Hepatic stellate cell (primary cell): Measurements from ENCODE around the gene MAML3.

Source experiments
- DNase-seq: peaks from one replicate; pipeline ENCODE4 v3.0.0; 2011; ENCODE audit warnings: low spot score

MAML3 gene

DNA sequence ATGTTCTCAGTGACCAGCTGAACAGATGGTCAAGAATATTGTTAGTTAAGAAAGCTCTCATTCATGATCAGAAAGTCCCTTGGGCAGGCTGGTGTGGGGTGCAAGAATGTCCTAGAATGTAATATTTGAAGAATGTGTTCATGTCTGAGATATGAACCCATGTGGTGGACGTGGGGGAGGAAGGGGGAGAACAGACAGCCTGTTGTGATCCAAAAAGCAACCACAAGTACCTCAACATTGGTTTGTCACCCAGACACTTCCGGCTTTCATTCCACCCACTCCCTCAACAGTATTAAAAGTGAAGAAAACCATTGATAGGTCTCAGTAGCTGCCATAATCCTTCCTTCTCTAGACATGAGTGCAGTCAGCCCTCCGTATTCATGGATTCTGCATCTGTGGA, 82.2 kb downstream of the MAML3 start:
- peak; percentile 72 for DNase-seq

GRCh38 chr4:140070973-140071372, 83.0 kb downstream of the MAML3 start:
- no peak for DNase-seq

DNA sequence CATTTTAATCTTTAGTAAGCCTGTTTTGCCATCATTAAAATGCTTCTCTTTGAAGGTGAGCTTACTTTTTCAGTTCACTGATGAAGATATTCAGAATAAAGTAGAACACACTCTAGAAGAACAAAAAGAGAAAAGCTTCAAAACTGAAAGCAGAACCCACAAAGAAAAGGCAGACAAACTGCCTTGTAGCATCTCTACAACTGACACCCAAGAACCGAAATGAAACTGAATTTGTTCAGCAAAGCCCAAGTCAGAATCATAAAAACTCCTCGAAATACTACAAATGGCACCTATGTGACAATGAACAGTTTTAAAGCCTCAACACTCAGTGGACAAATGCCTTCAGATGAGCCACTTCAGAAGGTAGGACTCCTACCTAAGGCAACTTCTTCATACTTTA, 83.6 kb downstream of the MAML3 start:
- no peak for DNase-seq

- DNase-seq: no peak
Measured at GRCh38 chr4:140069066-140069465, 84.9 kb downstream of the MAML3 start.

- DNase-seq: no peak
Measured at GRCh38 chr4:140068271-140068670, 85.7 kb downstream of the MAML3 start.

- DNase-seq: no peak
Measured at GRCh38 chr4:140066031-140066930, 87.7 kb downstream of the MAML3 start.

- no peak for DNase-seq
Measured at GRCh38 chr4:140065393-140065792, 88.6 kb downstream of the MAML3 start.

GRCh38 chr4:140061659-140062289, 92.2 kb downstream of the MAML3 start:
- no peak for DNase-seq

- no peak for DNase-seq
Measured at GRCh38 chr4:140061194-140061593, 92.8 kb downstream of the MAML3 start.

DNA sequence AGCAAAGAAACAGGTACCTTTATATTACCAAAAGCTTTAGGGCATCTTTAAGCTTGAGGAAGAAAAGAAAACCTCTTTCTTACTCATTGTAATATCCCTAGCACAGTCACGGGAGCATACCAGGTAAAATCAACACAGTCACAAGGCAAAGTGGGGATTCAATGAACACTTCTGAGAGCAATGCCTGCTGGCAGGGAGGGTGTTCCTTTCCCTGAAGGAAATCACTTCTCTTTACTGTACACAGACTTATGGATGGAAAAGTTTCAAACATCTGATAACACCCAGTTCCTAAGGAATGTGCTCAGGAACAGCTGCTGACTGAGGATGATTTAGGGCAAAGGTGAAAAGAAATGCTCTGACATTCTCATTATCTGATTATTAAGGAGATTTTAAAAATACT, 94.8 kb downstream of the MAML3 start:
- DNase-seq: no peak

GRCh38 chr4:140057701-140058100, 96.3 kb downstream of the MAML3 start:
- no peak for DNase-seq

GRCh38 chr4:140056015-140056414, 98.0 kb downstream of the MAML3 start:
- DNase-seq: no peak

DNA sequence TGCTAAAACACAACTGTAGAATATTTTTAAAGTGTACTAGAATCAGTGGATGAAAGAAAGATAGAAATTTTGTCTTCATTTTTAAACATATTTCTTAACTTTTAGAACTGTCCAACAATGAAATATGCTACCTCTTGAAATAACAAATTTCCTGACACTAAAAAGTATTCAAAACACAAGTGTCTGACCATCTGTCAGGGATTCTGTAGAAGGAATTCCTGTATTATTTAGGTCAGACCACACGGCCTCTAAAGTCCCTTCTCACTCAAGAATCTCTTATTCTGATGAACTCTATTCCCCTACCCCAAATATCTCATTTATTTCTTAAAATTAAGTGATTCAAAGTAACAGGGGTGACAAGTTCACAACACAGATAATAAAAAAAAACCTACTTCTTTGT, 99.1 kb downstream of the MAML3 start:
- DNase-seq: no peak

DNA sequence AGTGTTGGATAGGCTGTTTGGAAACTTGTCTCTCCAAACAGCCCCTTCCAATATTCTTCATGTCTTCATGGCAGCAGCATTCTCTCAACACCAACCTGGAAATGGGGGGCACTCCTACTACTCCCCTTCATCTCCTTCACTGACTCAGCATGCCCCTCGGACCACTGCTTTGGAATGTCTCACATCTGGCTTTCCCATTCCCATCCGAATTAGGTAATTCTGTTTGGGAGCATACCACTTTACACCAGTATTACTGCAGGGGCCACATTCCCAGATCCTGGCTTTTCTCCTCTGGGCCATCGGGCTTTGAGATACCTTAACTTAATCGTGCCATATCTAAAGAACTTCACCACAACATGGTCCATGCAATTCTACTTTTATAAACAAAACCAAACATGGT, 100.8 kb downstream of the MAML3 start:
- no peak for DNase-seq

DNA sequence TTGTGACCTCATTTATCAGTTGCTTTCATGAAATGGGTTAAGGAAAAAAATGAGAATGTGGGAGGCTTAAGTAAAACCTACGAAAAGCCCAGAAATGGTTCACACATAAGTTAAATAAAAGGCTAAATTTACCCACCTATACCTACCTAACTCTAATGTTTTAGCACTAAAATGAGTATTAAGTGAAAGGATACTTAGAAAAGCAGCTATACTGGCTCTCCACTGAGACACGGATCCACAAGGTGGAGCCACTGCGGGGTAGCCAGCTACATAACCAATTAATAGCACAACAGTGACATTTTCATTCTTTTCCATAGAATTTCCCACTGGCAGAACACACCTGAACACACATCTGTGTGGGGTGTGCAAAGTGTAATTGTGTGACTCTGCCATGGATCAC, 101.9 kb downstream of the MAML3 start:
- peak; percentile 27 for DNase-seq

- DNase-seq: no peak
Measured at GRCh38 chr4:140049849-140050637, 103.9 kb downstream of the MAML3 start.

DNA sequence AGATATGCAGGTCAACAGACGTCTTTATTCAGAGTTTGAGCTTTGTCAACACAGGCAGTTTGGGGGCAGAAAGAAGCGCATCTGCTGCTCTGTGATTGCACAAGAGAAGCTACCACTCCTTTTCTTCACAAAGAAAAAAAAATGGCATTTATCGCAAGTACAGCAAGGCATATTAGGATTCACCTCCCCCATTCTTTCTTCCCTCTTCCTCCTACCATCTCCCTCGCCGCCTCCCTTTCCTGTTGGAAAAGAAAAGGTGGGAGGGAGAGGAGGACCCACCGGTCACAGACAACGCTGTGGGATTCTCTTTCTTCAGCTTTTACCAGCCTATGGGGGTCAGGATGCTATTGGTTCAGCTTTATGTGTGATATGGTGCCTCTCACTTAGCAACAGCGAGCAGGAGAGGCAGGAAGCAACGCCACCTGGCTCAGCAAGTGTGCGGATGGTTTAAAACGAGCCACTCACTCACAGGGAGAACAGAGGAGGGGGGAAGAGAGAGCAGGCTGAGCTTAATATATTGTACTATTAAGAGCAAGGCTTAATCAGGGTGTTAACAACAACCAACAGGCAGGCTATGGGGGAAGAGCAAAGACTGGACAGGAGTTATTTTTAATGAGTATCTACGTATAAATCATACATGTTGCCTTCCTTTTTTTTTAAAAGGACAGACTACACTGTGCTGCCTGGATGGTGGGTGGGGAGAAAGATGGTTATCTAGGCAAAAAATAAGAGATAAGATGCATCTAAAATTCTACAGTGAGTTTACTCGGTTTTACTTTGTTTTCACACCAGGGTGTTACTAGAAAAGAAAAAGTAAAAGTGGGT, 104.7 kb downstream of the MAML3 start:
- DNase-seq: no peak

- no peak for DNase-seq
Measured at GRCh38 chr4:140048419-140048995, 105.5 kb downstream of the MAML3 start.

GRCh38 chr4:140047786-140048185, 106.2 kb downstream of the MAML3 start:
- DNase-seq: no peak

GRCh38 chr4:140047017-140047640, 106.9 kb downstream of the MAML3 start:
- no peak for DNase-seq

DNA sequence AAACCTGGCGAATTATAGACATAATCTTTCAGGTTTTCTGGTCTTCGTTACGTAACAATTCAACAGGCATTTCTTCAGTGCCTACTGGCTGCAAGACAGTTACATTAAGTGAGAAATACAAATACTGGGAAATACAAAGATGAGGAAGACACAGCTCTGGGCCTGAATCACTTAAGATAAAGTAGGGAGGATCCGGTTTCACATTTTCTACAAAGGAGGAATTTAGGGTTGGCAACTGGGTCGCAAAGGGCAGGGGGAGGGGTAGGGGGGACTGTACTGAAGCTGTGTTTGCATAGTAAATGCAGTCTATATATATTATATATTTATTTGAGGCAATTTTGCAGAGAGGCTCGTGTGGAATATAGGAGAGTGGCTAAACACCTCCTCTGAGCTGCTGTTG, 107.4 kb downstream of the MAML3 start:
- DNase-seq: no peak
